ENCODE data around the gene ZNF488.

GRCh38 chr10:47339759-47340607 is 44.1 kb downstream of the ZNF488 start:
- TF ChIP-seq CTCF (IDR thresholded peaks at IDR 0.05) (no peak), POLR2A (IDR thresholded peaks at IDR 0.05) (no peak)

All from gastroesophageal sphincter (tissue), 3 donors.